HFF-Myc (cell line): ENCODE results near the gene ACAD10.

Experiments
- DNase-seq: peaks from one replicate; pipeline ENCODE4 v3.0.0-alpha.2; 2011; ENCODE audit warnings: low read depth; ENCODE audit errors: extremely low read depth
- H3K4me3 ChIP-seq: replicated peaks from 2 replicates; pipeline ENCODE4 v1.5.1; 2011; ENCODE audit warnings: low read depth, mild to moderate bottlenecking, control low read depth, low read length
- TF ChIP-seq, protein P1 (sequence below): IDR thresholded peaks from 2 replicates; pipeline ENCODE4 v1.5.1; 2012; ENCODE audit warnings: mild to moderate bottlenecking, low read depth, low read length, control low read depth; ENCODE audit errors: missing control alignments

The ACAD10 gene

DNA sequence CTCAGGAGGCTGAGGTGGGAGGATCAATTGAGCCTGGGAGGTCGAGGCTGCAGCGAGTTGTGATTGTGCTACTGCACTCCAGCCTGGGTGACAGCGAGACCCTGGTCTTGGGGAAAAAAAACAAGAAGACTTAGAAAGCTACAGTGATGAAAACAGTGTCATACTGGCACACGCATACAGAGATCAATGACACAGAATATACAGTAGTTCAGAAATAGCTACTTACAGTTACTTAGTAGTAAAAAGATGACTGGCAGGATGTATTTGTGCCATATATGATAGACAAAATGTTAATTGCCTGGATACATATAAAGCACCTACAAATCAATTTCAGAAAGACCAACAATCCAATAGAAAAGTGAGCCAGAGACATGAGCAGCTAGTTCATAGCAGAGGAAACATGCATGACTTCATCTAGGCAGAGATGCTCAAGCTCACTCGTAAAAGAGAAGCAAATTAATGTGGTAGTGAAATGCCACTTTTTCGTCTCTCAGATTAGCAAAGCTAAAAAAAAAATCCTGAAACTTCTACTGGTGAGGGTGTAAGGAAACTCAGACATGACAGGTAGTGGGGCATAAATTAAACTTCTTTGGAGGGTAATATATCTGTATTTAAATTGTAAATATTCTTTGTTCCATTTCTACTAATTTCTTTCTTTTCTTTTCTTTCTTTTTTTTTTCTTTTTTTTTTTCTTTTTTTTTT lies 78.4 kb downstream of the ACAD10 start:
- DNase-seq, result no peak
- H3K4me3 ChIP-seq, result no peak overlapping the region
- TF ChIP-seq, protein P1, sequence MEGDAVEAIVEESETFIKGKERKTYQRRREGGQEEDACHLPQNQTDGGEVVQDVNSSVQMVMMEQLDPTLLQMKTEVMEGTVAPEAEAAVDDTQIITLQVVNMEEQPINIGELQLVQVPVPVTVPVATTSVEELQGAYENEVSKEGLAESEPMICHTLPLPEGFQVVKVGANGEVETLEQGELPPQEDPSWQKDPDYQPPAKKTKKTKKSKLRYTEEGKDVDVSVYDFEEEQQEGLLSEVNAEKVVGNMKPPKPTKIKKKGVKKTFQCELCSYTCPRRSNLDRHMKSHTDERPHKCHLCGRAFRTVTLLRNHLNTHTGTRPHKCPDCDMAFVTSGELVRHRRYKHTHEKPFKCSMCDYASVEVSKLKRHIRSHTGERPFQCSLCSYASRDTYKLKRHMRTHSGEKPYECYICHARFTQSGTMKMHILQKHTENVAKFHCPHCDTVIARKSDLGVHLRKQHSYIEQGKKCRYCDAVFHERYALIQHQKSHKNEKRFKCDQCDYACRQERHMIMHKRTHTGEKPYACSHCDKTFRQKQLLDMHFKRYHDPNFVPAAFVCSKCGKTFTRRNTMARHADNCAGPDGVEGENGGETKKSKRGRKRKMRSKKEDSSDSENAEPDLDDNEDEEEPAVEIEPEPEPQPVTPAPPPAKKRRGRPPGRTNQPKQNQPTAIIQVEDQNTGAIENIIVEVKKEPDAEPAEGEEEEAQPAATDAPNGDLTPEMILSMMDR, result no peak

DNA sequence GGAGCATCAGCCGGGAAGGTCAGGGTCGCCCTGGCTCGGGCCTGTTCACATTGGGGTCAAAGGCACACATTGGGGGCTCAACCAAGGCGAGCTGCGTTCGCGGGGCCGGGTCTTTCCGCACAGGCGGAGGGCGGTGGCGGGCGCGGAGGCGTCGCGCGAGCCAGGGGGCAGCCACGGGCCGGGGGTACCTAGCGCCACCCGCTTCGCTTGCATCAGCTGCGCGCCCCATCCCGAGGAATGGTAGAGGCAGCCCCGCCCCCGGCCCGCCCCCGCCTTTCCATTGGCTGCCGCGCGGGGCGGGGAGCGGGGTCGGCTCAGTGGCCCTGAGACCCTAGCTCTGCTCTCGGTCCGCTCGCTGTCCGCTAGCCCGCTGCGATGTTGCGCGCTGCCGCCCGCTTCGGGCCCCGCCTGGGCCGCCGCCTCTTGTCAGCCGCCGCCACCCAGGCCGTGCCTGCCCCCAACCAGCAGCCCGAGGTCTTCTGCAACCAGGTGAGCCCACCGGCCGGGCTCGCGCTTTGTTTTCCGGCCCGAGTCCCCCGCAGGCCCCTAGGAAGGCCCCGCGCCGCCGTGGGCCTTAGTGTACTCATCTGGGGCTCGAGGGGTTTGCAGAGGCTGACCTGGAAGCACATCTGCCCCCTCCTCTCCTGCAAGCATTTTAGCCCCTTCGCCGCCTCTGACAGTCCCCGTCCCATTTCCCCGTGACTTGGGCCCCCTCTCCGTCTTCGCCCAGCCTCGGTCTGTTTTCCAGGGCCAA lies 80.9 kb downstream of the ACAD10 start, which contains the start of gene ALDH2:
Gene ALDH2, plus strand, starts transcription at position 326 of the 754 bp plus-strand sequence. Its CDS starts 50 bp downstream, at position 376.
- H3K4me3 ChIP-seq, result peak within 1 kb of the TSS; percentile 52
- DNase-seq, result no peak
- TF ChIP-seq, protein P1, result no peak

DNA sequence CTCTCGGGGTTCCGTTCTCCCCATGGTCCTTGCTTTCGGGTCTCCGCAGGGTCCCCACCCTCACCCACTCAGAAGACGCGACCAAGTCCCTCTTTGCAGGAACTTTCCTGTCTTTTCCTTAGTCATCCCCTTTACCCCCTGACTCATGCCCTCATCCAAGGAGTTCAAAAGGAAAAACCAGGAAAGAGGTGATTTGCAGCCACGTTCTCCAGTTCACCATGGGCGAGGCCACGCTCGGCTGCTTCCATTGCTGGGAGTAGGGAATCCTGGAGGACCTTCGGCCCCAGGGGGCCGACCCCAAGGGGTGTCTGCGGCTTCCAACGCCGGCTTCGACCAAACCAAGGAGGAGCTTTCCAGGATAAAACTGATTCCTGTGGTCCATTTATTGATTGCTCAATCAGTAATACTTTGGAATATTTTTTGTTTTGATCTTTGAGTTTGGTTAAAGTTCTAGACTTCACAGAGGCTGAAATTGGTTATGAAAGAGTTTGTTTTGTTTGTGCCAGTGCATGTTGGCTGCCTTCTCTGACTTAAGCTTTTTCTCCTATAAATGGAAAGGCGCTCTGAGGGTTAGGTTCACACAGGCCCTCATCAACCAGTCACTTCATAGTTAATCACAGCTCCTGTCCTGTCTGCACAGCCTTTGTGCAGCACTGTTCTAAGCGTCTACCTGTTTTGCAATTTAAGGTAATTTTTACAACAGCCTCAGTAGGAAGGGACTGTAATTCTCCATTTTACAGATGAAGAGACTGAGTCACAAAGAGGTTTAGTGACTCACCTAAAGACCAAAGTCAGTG lies 81.7 kb downstream of the ACAD10 start:
- TF ChIP-seq, protein P1, result no peak
- DNase-seq, result no peak
- peak overlapping the region; percentile 52 for H3K4me3 ChIP-seq

DNA sequence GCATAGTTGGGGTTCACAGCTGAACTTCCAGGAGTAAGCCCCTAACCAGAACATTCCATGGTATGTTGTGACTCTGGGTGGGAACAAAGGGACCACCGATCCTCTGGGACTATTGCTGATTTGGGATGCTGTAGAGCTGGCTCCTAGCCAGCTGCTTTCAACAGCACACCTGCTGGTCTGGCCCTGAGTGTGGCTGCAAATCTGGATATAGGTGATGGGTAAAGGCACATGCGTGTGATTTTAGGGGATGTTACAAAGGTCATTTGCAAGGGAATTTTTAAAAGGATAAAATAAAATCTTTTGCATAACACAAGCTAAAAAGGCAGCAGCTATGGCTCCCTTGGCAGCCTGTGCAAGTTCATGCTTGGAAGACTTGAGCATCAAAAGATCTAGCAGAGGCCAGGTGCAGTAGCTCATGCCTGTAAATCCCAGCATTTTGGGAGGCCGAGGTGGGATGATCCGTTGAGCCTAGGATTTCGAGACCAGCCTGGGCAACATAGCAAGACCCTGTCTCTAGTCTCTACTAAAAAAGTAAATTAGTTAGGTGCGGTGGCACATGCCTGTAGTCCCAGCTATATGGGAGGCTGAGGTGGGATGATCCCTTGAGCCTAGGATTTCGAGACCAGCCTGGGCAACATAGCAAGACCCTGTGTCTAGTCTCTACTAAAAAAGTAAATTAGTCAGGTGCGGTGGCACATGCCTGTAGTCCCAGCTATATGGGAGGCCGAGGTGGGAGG lies 82.5 kb downstream of the ACAD10 start:
- no peak for DNase-seq
- TF ChIP-seq, protein P1, result no peak
- H3K4me3 ChIP-seq, result no peak overlapping the region

DNA sequence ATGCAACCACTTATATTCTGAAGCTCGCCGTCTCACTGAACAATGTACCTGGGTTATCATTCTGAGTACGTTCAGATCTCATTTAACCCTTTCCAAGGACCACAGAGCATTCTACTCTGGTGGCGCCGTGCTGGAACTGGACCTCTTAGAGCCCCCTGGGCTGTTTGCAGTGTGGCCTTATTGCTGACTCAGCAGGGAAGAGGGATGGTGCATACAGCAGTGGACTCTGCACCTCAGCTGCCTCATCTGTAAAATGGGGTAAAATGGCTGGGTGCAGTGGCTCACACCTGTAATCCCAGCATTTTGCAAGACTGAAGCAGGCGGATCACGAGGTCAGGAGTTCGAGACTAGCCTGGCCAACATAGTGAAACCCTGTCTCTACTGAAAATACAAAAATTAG lies 83.7 kb downstream of the ACAD10 start:
- TF ChIP-seq, protein P1, result no peak
- no peak overlapping the region for H3K4me3 ChIP-seq
- no peak for DNase-seq
